B cell (primary cell): ENCODE measurements around the gene POLR3K. TPM values are rescaled to one million over a fixed set of nuclear protein-coding genes. Genes with fewer than 3 reads are reported as not detected.

Source experiments
- ATAC-seq: fragments of 200-7000 bp; cut with Tn5 transposase; one replicate; pipeline ENCODE4 v1.10.0; 2021; ENCODE audit warnings: low read depth, mild to moderate bottlenecking, moderate number of reproducible peaks, moderate library complexity
- CTCF ChIA-PET: fragments of 350-600 bp; sonication (Branson Sonifier 250); formaldehyde crosslinking; loops from one replicate; lab custom pipeline; 2021; ENCODE audit warnings: antibody characterized with exemption, inconsistent platforms; lab: Charles Lee
- POLR2A ChIA-PET: fragments of 350-600 bp; sonication (Branson Sonifier 250); formaldehyde crosslinking; loops from one replicate; lab custom pipeline; 2021; ENCODE audit warnings: antibody characterized with exemption; lab: Charles Lee
- DNase-seq: peaks from one replicate; pipeline ENCODE4 v3.0.0; 2013
- H2AFZ ChIP-seq: 2 replicates; pipeline ENCODE4 v1.6.1; 2012; ENCODE audit warnings: mild to moderate bottlenecking, low read depth, low read length; ENCODE audit not compliant: insufficient read depth, poor library complexity, severe bottlenecking
- H3K27ac ChIP-seq, 2 donors: 1 replicate in 1 of 2; 2 replicates in 1 of 2; pipeline ENCODE4 v1.5.1; 2012 to 2013; ENCODE audit warnings: low read length in 2 of 2, mild to moderate bottlenecking in 2 of 2, moderate library complexity in 1 of 2
- H3K27me3 ChIP-seq, 4 experiments: fragments of 200-600 bp in 1 of 4; sonication (generic) in 1 of 4; replicated peaks in 1 of 4; 1 replicate in 2 of 4; 2 replicates in 2 of 4; pipeline versions ENCODE4 v1.6.1 to v1.7.0; 2013 to 2016; ENCODE audit warnings: low read length in 3 of 4, mild to moderate bottlenecking in 2 of 4, mixed read lengths in 1 of 4, moderate library complexity in 1 of 4; ENCODE audit not compliant: insufficient read depth in 4 of 4, control insufficient read depth in 3 of 4; ENCODE audit errors: control extremely low read depth in 1 of 4
- H3K36me3 ChIP-seq, 2 experiments: replicated peaks in 1 of 2; 1 replicate in 1 of 2; 2 replicates in 1 of 2; pipeline versions ENCODE4 v1.6.1 to v1.7.1; 2013; ENCODE audit warnings: low read length in 1 of 2; ENCODE audit not compliant: insufficient read depth in 2 of 2, control insufficient read depth in 1 of 2; ENCODE audit errors: control extremely low read depth in 1 of 2, extremely low read depth in 1 of 2
- H3K4me1 ChIP-seq, 2 donors: fragments of 200-600 bp in 1 of 2; sonication (generic) in 1 of 2; 1 replicate in 1 of 2; 2 replicates in 1 of 2; pipeline versions ENCODE4 v1.5.1 to v1.6.1; 2013 to 2017; ENCODE audit warnings: low read length in 2 of 2; ENCODE audit not compliant: control insufficient read depth in 2 of 2, insufficient read depth in 2 of 2
- H3K4me2 ChIP-seq: replicated peaks from 2 replicates; pipeline ENCODE3; 2012; ENCODE audit warnings: mild to moderate bottlenecking, low read depth, low read length; ENCODE audit not compliant: poor library complexity, severe bottlenecking
- H3K4me3 ChIP-seq, 5 experiments: fragments of 200-600 bp in 1 of 5; sonication (generic) in 1 of 5; 1 replicate in 3 of 5; 2 replicates in 2 of 5; pipeline versions ENCODE4 v1.5.1 to v1.7.0; 2011 to 2016; ENCODE audit warnings: low read length in 4 of 5, mild to moderate bottlenecking in 4 of 5, low read depth in 2 of 5, control low read depth in 1 of 5, moderate library complexity in 1 of 5; ENCODE audit not compliant: insufficient read depth in 1 of 5; ENCODE audit errors: control extremely low read depth in 1 of 5, extremely low read depth in 1 of 5
- H3K79me2 ChIP-seq: fragments of 200-600 bp; sonication (generic); one replicate; pipeline ENCODE4 v1.6.0; 2016; ENCODE audit warnings: low read length; ENCODE audit not compliant: control insufficient read depth, insufficient read depth
- H3K9ac ChIP-seq: fragments of 200-600 bp; sonication (generic); 2 replicates; pipeline ENCODE4 v1.6.1; 2017; ENCODE audit warnings: mild to moderate bottlenecking, low read length, moderate library complexity
- H3K9me3 ChIP-seq, 3 donors: one replicate each; pipeline versions ENCODE4 v1.6.1 to v1.7.1; 2013; ENCODE audit warnings: low read length in 2 of 3; ENCODE audit not compliant: control insufficient read depth in 2 of 3, insufficient read depth in 1 of 3; ENCODE audit errors: control extremely low read depth in 1 of 3
- H4K20me1 ChIP-seq: 2 replicates; pipeline ENCODE4 v1.6.0; 2012; ENCODE audit warnings: mild to moderate bottlenecking, low read length; ENCODE audit not compliant: insufficient read depth, control insufficient read depth, poor library complexity, severe bottlenecking
- H3K27ac Mint-ChIP-seq: one replicate; pipeline ENCODE4 v1.8.0; 2021; ENCODE audit warnings: mixed read lengths
- H3K27me3 Mint-ChIP-seq: one replicate; pipeline ENCODE4 v1.8.0; 2021; ENCODE audit warnings: mixed read lengths
- H3K4me1 Mint-ChIP-seq: one replicate; pipeline ENCODE4 v1.8.0; 2021; ENCODE audit warnings: mixed read lengths
- H3K4me3 Mint-ChIP-seq: one replicate; pipeline ENCODE4 v1.8.0; 2021; ENCODE audit warnings: mixed read lengths
- H3K9me3 Mint-ChIP-seq: one replicate; pipeline ENCODE4 v1.8.0; 2022; ENCODE audit warnings: mixed read lengths; ENCODE audit not compliant: insufficient read depth
- CTCF ChIP-seq: fragments of 200-600 bp; IDR thresholded peaks from one replicate; pipeline ENCODE4 v1.8.0; 2022; ENCODE audit warnings: antibody characterized with exemption, mild to moderate bottlenecking
- EZH2 ChIP-seq: IDR thresholded peaks from 2 replicates; pipeline ENCODE4 v1.6.1; 2012; ENCODE audit warnings: borderline replicate concordance, low read depth, mild to moderate bottlenecking, moderate library complexity, low read length; ENCODE audit not compliant: insufficient read depth, poor library complexity, severe bottlenecking
- WGBS: methylation state at CpG from one replicate; pipeline ENCODE4 v1.1.5; 2013; ENCODE audit warnings: missing lambda C conversion rate; ENCODE audit not compliant: insufficient coverage; 5-methylcytosine and 5-hydroxymethylcytosine counted together
- intact Hi-C: fragments of 100-400 bp; cut with micrococcal nuclease; formaldehyde crosslinking; loops from one replicate; pipeline ENCODE4 v1.10.0; 2022
- polyA plus RNA-seq: library from polyadenylated mRNA; depleted of rRNA; stranded (reverse); fragments of >200 nt; gene quantifications from 2 replicates; pipeline ENCODE4 v1.2.3, GENCODE V29; 2012
- total RNA-seq, 2 donors: library from RNA; stranded (reverse); fragments of 120-200 nt in 1 of 2; gene quantifications; 1 replicate in 1 of 2; 2 replicates in 1 of 2; pipeline versions ENCODE4 v1.2.3 to v1.2.4, GENCODE V29; 2013 to 2022

The POLR3K gene
- total and polyA plus RNA-seq, 2 donors (not counting 1 experiment from before 2014, with no cell fraction given): 26.3 to 34.9 TPM

GRCh38 chr16:76535-77272 lies 23.3 kb upstream of the POLR3K start:
- peak overlapping the region; percentile 83 for H3K4me3 Mint-ChIP-seq
- Histone ChIP-seq H3K36me3 (peaks cover 0 to 10% of the 10 kb centered on the region in 2 experiments), H3K9me3 (no peaks in the 10 kb centered on the region), H3K27ac (no peak overlapping the region), H4K20me1 (no peaks in the 10 kb centered on the region), H2AFZ (peak overlapping the region; percentile 87), H3K79me2 (peaks cover 34% of the 10 kb centered on the region), H3K4me1 (peaks cover 34 to 37% of the 10 kb centered on the region in 2 donors), H3K4me2 (peak overlapping the region; percentile 87), H3K4me3 (peak overlapping the region in 4 of 5 experiments; percentile 75 to 82 (median 79)), H3K9ac (peak overlapping the region; percentile 83), H3K27me3 (peaks cover 0 to 25% (median 14%) of the 10 kb centered on the region in 4 experiments)
- intact Hi-C loops: no loop called here
- peaks cover 15% of the 10 kb centered on the region for H3K27me3 Mint-ChIP-seq
- DNase-seq: no peak
- H3K27ac Mint-ChIP-seq: peak overlapping the region; percentile 80
- H3K4me1 Mint-ChIP-seq: peaks cover 29% of the 10 kb centered on the region
- ChIA-PET POLR2A (interaction anchor here (0.8 to 1.1 kb wide), 2 partner anchors 20 to 22 kb away, joined by 3 read pairs; no protein-coding TSS in a partner anchor), CTCF (interaction anchor here (1.2 to 3.3 kb wide), 3 partner anchors 11 to 38 kb away, joined by 4 to 23 read pairs (median 18); no protein-coding TSS in a partner anchor)
- no peak for ATAC-seq
- no peak for TF ChIP-seq CTCF
- no peak for TF ChIP-seq EZH2
- 29% methylated on average over 10 of the region's 13 CpGs for WGBS
- no peaks in the 10 kb centered on the region for H3K9me3 Mint-ChIP-seq
